CD4-positive, alpha-beta T cell (primary cell): ENCODE results near the gene CDH4. TPM values are rescaled to one million over a fixed set of nuclear protein-coding genes. Genes with fewer than 3 reads are reported as not detected.
"Not testable (repeated sequence)": the region's sequence is repeated elsewhere in the genome, so short reads cannot be mapped to it uniquely, and the experiment has no call there.

Source experiments
- ATAC-seq: fragments of 200-7000 bp; cut with Tn5 transposase; one replicate; pipeline ENCODE4 v1.10.0; 2022; ENCODE audit warnings: mild to moderate bottlenecking; ENCODE audit not compliant: poor library complexity
- CTCF ChIA-PET: fragments of 350-600 bp; sonication (Branson Sonifier 250); formaldehyde crosslinking; loops from one replicate; lab custom pipeline; 2021; ENCODE audit warnings: antibody characterized with exemption, inconsistent platforms; lab: Charles Lee
- POLR2A ChIA-PET: fragments of 350-600 bp; sonication (Branson Sonifier 250); formaldehyde crosslinking; loops from one replicate; lab custom pipeline; 2021; ENCODE audit warnings: antibody characterized with exemption, inconsistent platforms; lab: Charles Lee
- DNase-seq, 14 experiments: peaks; one replicate each; pipeline ENCODE4 v3.0.0-alpha.2; 2013 to 2020; ENCODE audit warnings: mixed read lengths in 2 of 14
- H3K27ac ChIP-seq, 2 donors: one replicate each; pipeline versions ENCODE4 v1.5.1 to v1.7.0; 2013; ENCODE audit warnings: low read length in 2 of 2, low read depth in 1 of 2, mild to moderate bottlenecking in 1 of 2
- H3K27me3 ChIP-seq, 2 experiments: 1 replicate in 1 of 2; 2 replicates in 1 of 2; pipeline versions ENCODE4 v1.6.1 to v1.7.0; 2013; ENCODE audit warnings: low read length in 2 of 2, control low read depth in 1 of 2, mild to moderate bottlenecking in 1 of 2, moderate library complexity in 1 of 2; ENCODE audit not compliant: insufficient read depth in 2 of 2, control insufficient read depth in 1 of 2
- H3K36me3 ChIP-seq: one replicate; pipeline ENCODE4 v1.6.1; 2013; ENCODE audit warnings: low read length, control low read depth; ENCODE audit not compliant: insufficient read depth
- H3K4me1 ChIP-seq: one replicate; pipeline ENCODE4 v1.6.1; 2013; ENCODE audit warnings: low read length, control low read depth; ENCODE audit not compliant: insufficient read depth
- H3K4me3 ChIP-seq: one replicate; pipeline ENCODE4 v1.5.1; 2013; ENCODE audit warnings: mild to moderate bottlenecking, low read length, moderate library complexity
- H3K9me3 ChIP-seq, 2 experiments: 1 replicate in 1 of 2; 2 replicates in 1 of 2; pipeline versions ENCODE4 v1.6.1 to v1.7.0; 2013; ENCODE audit warnings: low read length in 2 of 2, mild to moderate bottlenecking in 2 of 2, control low read depth in 1 of 2, moderate library complexity in 1 of 2; ENCODE audit not compliant: control insufficient read depth in 1 of 2, insufficient read depth in 1 of 2
- H3K27ac Mint-ChIP-seq: one replicate; pipeline ENCODE4 v1.8.0; 2020; ENCODE audit warnings: mixed read lengths
- H3K27me3 Mint-ChIP-seq: one replicate; pipeline ENCODE4 v1.8.0; 2021; ENCODE audit warnings: mixed read lengths
- H3K36me3 Mint-ChIP-seq: one replicate; pipeline ENCODE4 v1.8.0; 2021; ENCODE audit warnings: low read depth, mixed read lengths
- H3K4me1 Mint-ChIP-seq: one replicate; pipeline ENCODE4 v1.8.0; 2021; ENCODE audit warnings: low read depth, mixed read lengths
- H3K4me3 Mint-ChIP-seq: one replicate; pipeline ENCODE4 v1.8.0; 2020; ENCODE audit warnings: mild to moderate bottlenecking, mixed read lengths
- H3K9me3 Mint-ChIP-seq: one replicate; pipeline ENCODE4 v1.8.0; 2020; ENCODE audit warnings: mixed read lengths
- intact Hi-C, 2 experiments: fragments of 100-400 bp; cut with DNase I in 1 of 2; cut with micrococcal nuclease in 1 of 2; formaldehyde crosslinking; loops; one replicate each; pipeline versions ENCODE4 v1.15.1 to v1.9.0; 2023 to 2025; cut with DNase I, micrococcal nuclease
- total RNA-seq, 174 experiments: library from RNA in 2 of 174; stranded (reverse) in 2 of 174; gene quantifications; one replicate each; pipeline ENCODE4 v1.2.3 and lab custom pipeline; 2021 to 2026
- TF ChIP-seq, protein P1 (sequence below): fragments of 200-600 bp; IDR thresholded peaks from one replicate; pipeline ENCODE4 v1.8.0; 2022; ENCODE audit warnings: antibody characterized with exemption, mild to moderate bottlenecking

Gene CDH4
- total RNA-seq, 2 experiments from 2014 or later = 0.11 TPM

- intact Hi-C loops = no loop called here
- Histone ChIP-seq H3K27ac (no peak overlapping the region), H3K36me3 (no peaks in the 10 kb centered on the region), H3K4me3 (no peak overlapping the region), H3K9me3 (peaks cover 0 to 19% of the 10 kb centered on the region in 2 experiments), H3K27me3 (peaks cover 0 to 3% of the 10 kb centered on the region in 2 experiments), H3K4me1 (no peaks in the 10 kb centered on the region)
- Mint-ChIP-seq H3K36me3 (no peaks in the 10 kb centered on the region), H3K27ac (no peak overlapping the region), H3K4me3 (no peak overlapping the region), H3K4me1 (no peaks in the 10 kb centered on the region), H3K9me3 (peaks cover 4% of the 10 kb centered on the region), H3K27me3 (peaks cover 11% of the 10 kb centered on the region)
- ATAC-seq (no peak), DNase-seq (no peak)
- ChIA-PET CTCF (no interaction called here), POLR2A (no interaction called here)
- TF ChIP-seq, protein P1, sequence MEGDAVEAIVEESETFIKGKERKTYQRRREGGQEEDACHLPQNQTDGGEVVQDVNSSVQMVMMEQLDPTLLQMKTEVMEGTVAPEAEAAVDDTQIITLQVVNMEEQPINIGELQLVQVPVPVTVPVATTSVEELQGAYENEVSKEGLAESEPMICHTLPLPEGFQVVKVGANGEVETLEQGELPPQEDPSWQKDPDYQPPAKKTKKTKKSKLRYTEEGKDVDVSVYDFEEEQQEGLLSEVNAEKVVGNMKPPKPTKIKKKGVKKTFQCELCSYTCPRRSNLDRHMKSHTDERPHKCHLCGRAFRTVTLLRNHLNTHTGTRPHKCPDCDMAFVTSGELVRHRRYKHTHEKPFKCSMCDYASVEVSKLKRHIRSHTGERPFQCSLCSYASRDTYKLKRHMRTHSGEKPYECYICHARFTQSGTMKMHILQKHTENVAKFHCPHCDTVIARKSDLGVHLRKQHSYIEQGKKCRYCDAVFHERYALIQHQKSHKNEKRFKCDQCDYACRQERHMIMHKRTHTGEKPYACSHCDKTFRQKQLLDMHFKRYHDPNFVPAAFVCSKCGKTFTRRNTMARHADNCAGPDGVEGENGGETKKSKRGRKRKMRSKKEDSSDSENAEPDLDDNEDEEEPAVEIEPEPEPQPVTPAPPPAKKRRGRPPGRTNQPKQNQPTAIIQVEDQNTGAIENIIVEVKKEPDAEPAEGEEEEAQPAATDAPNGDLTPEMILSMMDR = no peak
These were observed 226.7 kb downstream of the CDH4 start for GRCh38 chr20:61478611-61479305.

DNA sequence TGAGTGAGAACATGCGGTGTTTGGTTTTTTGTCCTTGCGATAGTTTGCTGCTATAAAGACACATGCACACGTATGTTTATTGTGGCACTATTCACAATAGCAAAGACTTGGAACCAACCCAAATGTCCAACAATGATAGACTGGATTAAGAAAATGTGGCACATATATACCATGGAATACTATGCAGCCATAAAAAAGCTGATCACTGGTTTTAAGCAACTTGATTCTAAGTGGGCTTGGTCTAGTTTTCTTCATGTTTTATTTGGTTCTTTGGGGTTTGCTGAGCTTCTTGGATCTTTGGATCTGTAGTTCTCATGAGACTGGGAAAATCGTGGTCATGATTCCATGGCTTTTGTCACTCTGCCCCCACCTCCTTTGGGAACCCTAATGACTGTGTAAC lies 227.4 kb downstream of the CDH4 start:
- H3K4me3 ChIP-seq, H3K36me3 ChIP-seq, H3K27me3 ChIP-seq, POLR2A ChIA-PET, H3K4me1 ChIP-seq, H3K4me1 Mint-ChIP-seq, H3K27ac ChIP-seq, intact Hi-C loops, H3K4me3 Mint-ChIP-seq, H3K9me3 Mint-ChIP-seq, CTCF ChIA-PET, H3K27ac Mint-ChIP-seq, H3K36me3 Mint-ChIP-seq, DNase-seq, ATAC-seq: not testable (repeated sequence)
- H3K9me3 ChIP-seq = peaks cover 0 to 24% of the 10 kb centered on the region in 2 experiments
- peaks cover 11% of the 10 kb centered on the region for H3K27me3 Mint-ChIP-seq

GRCh38 chr20:61480158-61480825 lies 228.2 kb downstream of the CDH4 start:
- intact Hi-C loops = no loop called here
- Mint-ChIP-seq H3K27me3 (peaks cover 11% of the 10 kb centered on the region), H3K4me1 (no peaks in the 10 kb centered on the region), H3K36me3 (no peaks in the 10 kb centered on the region), H3K9me3 (peaks cover 4% of the 10 kb centered on the region), H3K4me3 (no peak overlapping the region), H3K27ac (no peak overlapping the region)
- no peaks in the 10 kb centered on the region for H3K36me3 ChIP-seq
- ChIA-PET POLR2A (no interaction called here), CTCF (no interaction called here)
- H3K4me3 ChIP-seq = no peak overlapping the region
- TF ChIP-seq, protein P1 = no peak
- H3K27ac ChIP-seq = no peak overlapping the region
- ATAC-seq (no peak), DNase-seq (no peak)
- H3K4me1 ChIP-seq = no peaks in the 10 kb centered on the region
- peaks cover 0 to 29% of the 10 kb centered on the region in 2 experiments for H3K9me3 ChIP-seq
- H3K27me3 ChIP-seq = peaks cover 0 to 3% of the 10 kb centered on the region in 2 experiments
